WTC11 (cell line): ENCODE results near the gene ERICH3. TPM values are rescaled to one million over a fixed set of nuclear protein-coding genes. Genes with fewer than 3 reads are reported as not detected.

Source experiments
- ATAC-seq: fragments of 200-7000 bp; cut with Tn5 transposase; 2 replicates; pipeline ENCODE4 v1.10.0; 2021; ENCODE audit warnings: mild to moderate bottlenecking, moderate library complexity
- CTCF ChIA-PET: fragments of 300-600 bp; sonication (Branson Sonifier 250); formaldehyde crosslinking; loops from one replicate; lab custom pipeline; 2021; ENCODE audit warnings: antibody characterized with exemption; lab: Charles Lee
- POLR2A ChIA-PET: fragments of 350-600 bp; sonication (Branson Sonifier 250); formaldehyde crosslinking; loops from one replicate; lab custom pipeline; 2021; ENCODE audit warnings: antibody characterized with exemption; lab: Charles Lee
- DNase-seq: peaks from one replicate; pipeline ENCODE4 v3.0.0; 2021; ENCODE audit warnings: low spot score
- H3K27ac Mint-ChIP-seq: 2 replicates; pipeline ENCODE4 v1.8.0; 2021; ENCODE audit warnings: mixed read lengths
- H3K27me3 Mint-ChIP-seq: 2 replicates; pipeline ENCODE4 v1.8.0; 2021; ENCODE audit warnings: low read depth, mild to moderate bottlenecking, moderate library complexity, mixed read lengths
- H3K36me3 Mint-ChIP-seq: 2 replicates; pipeline ENCODE4 v1.8.0; 2021; ENCODE audit warnings: mixed read lengths
- H3K4me1 Mint-ChIP-seq: 2 replicates; pipeline ENCODE4 v1.8.0; 2022; ENCODE audit warnings: mixed read lengths
- H3K4me3 Mint-ChIP-seq: 2 replicates; pipeline ENCODE4 v1.8.0; 2021; ENCODE audit warnings: mild to moderate bottlenecking, moderate library complexity, mixed read lengths
- H3K9me3 Mint-ChIP-seq: 2 replicates; pipeline ENCODE4 v1.8.0; 2021; ENCODE audit warnings: mixed read lengths
- CREM ChIP-seq: sonication (generic); formaldehyde crosslinking; IDR thresholded peaks from 2 replicates; pipeline ENCODE4 v1.8.1; 2022; ENCODE audit warnings: mild to moderate bottlenecking, missing genetic modification reagents, moderate library complexity
- E2F1 ChIP-seq: sonication (generic); formaldehyde crosslinking; IDR thresholded peaks from 2 replicates; pipeline ENCODE4 v1.8.0; 2022; ENCODE audit warnings: mild to moderate bottlenecking, missing genetic modification reagents
- FOXJ3 ChIP-seq: sonication (generic); formaldehyde crosslinking; IDR thresholded peaks from 2 replicates; pipeline ENCODE4 v1.9.0; 2021; ENCODE audit warnings: missing genetic modification reagents, mild to moderate bottlenecking, borderline replicate concordance
- FOXP1 ChIP-seq: sonication (generic); formaldehyde crosslinking; IDR thresholded peaks from 2 replicates; pipeline ENCODE4 v1.8.0; 2022; ENCODE audit warnings: missing genetic modification reagents, mild to moderate bottlenecking, moderate library complexity, borderline replicate concordance
- MXD4 ChIP-seq: fragments of 250-450 bp; sonication (Bioruptor Pico); IDR thresholded peaks from 2 replicates; pipeline ENCODE4 v1.8.0; 2021; ENCODE audit warnings: mild to moderate bottlenecking, moderate library complexity, borderline replicate concordance
- NR1H2 ChIP-seq: sonication (generic); formaldehyde crosslinking; IDR thresholded peaks from 2 replicates; pipeline ENCODE4 v1.9.0; 2021; ENCODE audit warnings: mild to moderate bottlenecking, moderate library complexity, missing genetic modification reagents
- OVOL2 ChIP-seq: fragments of 250-450 bp; sonication (Bioruptor Pico); IDR thresholded peaks from 2 replicates; pipeline ENCODE4 v1.9.0; 2021; ENCODE audit warnings: mild to moderate bottlenecking, borderline replicate concordance
- SMAD3 ChIP-seq: sonication (generic); formaldehyde crosslinking; IDR thresholded peaks from 2 replicates; pipeline ENCODE4 v1.8.0; 2022; ENCODE audit warnings: missing genetic modification reagents, mild to moderate bottlenecking, borderline replicate concordance
- SMAD4 ChIP-seq: sonication (generic); formaldehyde crosslinking; IDR thresholded peaks from 2 replicates; pipeline ENCODE4 v1.8.0; 2022; ENCODE audit warnings: mild to moderate bottlenecking, missing genetic modification reagents
- USF1 ChIP-seq: sonication (generic); formaldehyde crosslinking; IDR thresholded peaks from 2 replicates; pipeline ENCODE4 v1.8.0; 2022; ENCODE audit warnings: mild to moderate bottlenecking, missing genetic modification reagents
- ZNF232 ChIP-seq: sonication (generic); formaldehyde crosslinking; IDR thresholded peaks from 2 replicates; pipeline ENCODE4 v1.8.0; 2022; ENCODE audit warnings: mild to moderate bottlenecking, missing genetic modification reagents
- ZNF396 ChIP-seq: fragments of 250-450 bp; sonication (Bioruptor Pico); IDR thresholded peaks from 2 replicates; pipeline ENCODE4 v1.8.0; 2021; ENCODE audit warnings: mild to moderate bottlenecking, moderate library complexity, borderline replicate concordance
- ZNF423 ChIP-seq: fragments of 250-450 bp; sonication (Bioruptor Pico); IDR thresholded peaks from 2 replicates; pipeline ENCODE4 v2.1.2; 2022; ENCODE audit warnings: mild to moderate bottlenecking, moderate library complexity
- total RNA-seq: library from RNA; stranded (reverse); gene quantifications from 3 replicates; pipeline ENCODE4 v1.2.3, GENCODE V29; 2021
- TF ChIP-seq, protein P1 (sequence below): sonication (generic); formaldehyde crosslinking; IDR thresholded peaks from 2 replicates; pipeline ENCODE4 v1.8.1; 2022; ENCODE audit warnings: mild to moderate bottlenecking, missing genetic modification reagents, moderate library complexity, borderline replicate concordance
- TF ChIP-seq, protein P2 (sequence below): sonication (generic); formaldehyde crosslinking; IDR thresholded peaks from 2 replicates; pipeline ENCODE4 v1.8.1; 2023; ENCODE audit warnings: mild to moderate bottlenecking, missing genetic modification reagents
- TF ChIP-seq, protein P3 (sequence below): sonication (generic); formaldehyde crosslinking; IDR thresholded peaks from 2 replicates; pipeline ENCODE4 v1.8.1; 2022; ENCODE audit warnings: mild to moderate bottlenecking, moderate library complexity, missing genetic modification reagents
- TF ChIP-seq, protein P4 (sequence below): sonication (generic); formaldehyde crosslinking; IDR thresholded peaks from 2 replicates; pipeline ENCODE4 v1.8.1; 2022; ENCODE audit warnings: missing genetic modification reagents, borderline replicate concordance
- TF ChIP-seq, protein P5 (sequence below): sonication (generic); formaldehyde crosslinking; IDR thresholded peaks from 2 replicates; pipeline ENCODE4 v1.8.1; 2023; ENCODE audit warnings: mild to moderate bottlenecking, missing genetic modification reagents, moderate library complexity
- TF ChIP-seq, protein P6 (sequence below): sonication (generic); formaldehyde crosslinking; conservative IDR thresholded peaks from 2 replicates; pipeline ENCODE4 v1.8.1; 2022; ENCODE audit warnings: mild to moderate bottlenecking, missing genetic modification reagents
- TF ChIP-seq, protein P7 (sequence below): fragments of 250-450 bp; sonication (Bioruptor Pico); IDR thresholded peaks from 2 replicates; pipeline ENCODE4 v1.9.0; 2021; ENCODE audit warnings: moderate library complexity, mild to moderate bottlenecking, inconsistent platforms, borderline replicate concordance

The ERICH3 gene
- total RNA-seq, 1 experiment from 2014 or later = 0.07 TPM

DNA sequence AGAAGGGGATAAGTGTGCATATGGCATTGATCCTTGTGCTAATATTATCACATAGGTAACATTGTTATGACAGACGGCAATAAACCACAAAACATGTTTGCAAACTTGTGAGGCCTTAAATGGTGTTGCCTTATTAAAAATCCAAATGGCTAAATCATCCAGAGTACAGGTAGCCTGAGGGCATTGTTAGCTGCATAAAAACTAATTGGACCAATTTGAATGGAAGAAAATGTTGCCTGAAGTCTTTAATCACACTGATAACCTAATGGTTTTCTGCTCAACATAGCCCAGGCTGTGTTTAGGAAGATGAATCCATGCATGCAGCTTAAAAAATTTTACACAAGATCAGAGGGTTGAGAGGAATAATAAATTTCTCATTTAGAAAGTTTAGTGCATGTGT is 141.8 kb downstream of the ERICH3 start:
- no peak for DNase-seq
- no peak for ATAC-seq
- Mint-ChIP-seq H3K27me3 (no peaks in the 10 kb centered on the region), H3K36me3 (no peaks in the 10 kb centered on the region), H3K27ac (no peak overlapping the region; the same call in 1 of the 2 replicates), H3K4me3 (no peak overlapping the region), H3K9me3 (no peaks in the 10 kb centered on the region), H3K4me1 (peaks cover 10% of the 10 kb centered on the region)
- POLR2A ChIA-PET = no interaction called here
- TF ChIP-seq ZNF423 (no peak), FOXP1 (no peak), E2F1 (CRISPR knock-in tag) (no peak)
- TF ChIP-seq, protein P1, sequence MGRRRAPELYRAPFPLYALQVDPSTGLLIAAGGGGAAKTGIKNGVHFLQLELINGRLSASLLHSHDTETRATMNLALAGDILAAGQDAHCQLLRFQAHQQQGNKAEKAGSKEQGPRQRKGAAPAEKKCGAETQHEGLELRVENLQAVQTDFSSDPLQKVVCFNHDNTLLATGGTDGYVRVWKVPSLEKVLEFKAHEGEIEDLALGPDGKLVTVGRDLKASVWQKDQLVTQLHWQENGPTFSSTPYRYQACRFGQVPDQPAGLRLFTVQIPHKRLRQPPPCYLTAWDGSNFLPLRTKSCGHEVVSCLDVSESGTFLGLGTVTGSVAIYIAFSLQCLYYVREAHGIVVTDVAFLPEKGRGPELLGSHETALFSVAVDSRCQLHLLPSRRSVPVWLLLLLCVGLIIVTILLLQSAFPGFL (CRISPR knock-in tag) = no peak
- TF ChIP-seq, protein P2, sequence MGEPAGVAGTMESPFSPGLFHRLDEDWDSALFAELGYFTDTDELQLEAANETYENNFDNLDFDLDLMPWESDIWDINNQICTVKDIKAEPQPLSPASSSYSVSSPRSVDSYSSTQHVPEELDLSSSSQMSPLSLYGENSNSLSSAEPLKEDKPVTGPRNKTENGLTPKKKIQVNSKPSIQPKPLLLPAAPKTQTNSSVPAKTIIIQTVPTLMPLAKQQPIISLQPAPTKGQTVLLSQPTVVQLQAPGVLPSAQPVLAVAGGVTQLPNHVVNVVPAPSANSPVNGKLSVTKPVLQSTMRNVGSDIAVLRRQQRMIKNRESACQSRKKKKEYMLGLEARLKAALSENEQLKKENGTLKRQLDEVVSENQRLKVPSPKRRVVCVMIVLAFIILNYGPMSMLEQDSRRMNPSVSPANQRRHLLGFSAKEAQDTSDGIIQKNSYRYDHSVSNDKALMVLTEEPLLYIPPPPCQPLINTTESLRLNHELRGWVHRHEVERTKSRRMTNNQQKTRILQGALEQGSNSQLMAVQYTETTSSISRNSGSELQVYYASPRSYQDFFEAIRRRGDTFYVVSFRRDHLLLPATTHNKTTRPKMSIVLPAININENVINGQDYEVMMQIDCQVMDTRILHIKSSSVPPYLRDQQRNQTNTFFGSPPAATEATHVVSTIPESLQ (CRISPR knock-in tag) = no peak
- CTCF ChIA-PET = no interaction called here

GRCh38 chr1:74530892-74531291 is 142.7 kb downstream of the ERICH3 start:
- Mint-ChIP-seq H3K4me3 (no peak overlapping the region), H3K27me3 (no peaks in the 10 kb centered on the region), H3K27ac (no peak overlapping the region), H3K9me3 (no peaks in the 10 kb centered on the region), H3K4me1 (peaks cover 11% of the 10 kb centered on the region), H3K36me3 (no peaks in the 10 kb centered on the region)
- TF ChIP-seq ZNF232 (CRISPR knock-in tag) (no peak), USF1 (CRISPR knock-in tag) (no peak), CREM (CRISPR knock-in tag) (no peak), FOXJ3 (no peak), ZNF396 (CRISPR knock-in tag) (no peak), E2F1 (CRISPR knock-in tag) (no peak), SMAD4 (CRISPR knock-in tag) (no peak), OVOL2 (CRISPR knock-in tag) (no peak), MXD4 (CRISPR knock-in tag) (no peak), SMAD3 (CRISPR knock-in tag) (no peak), NR1H2 (no peak)
- TF ChIP-seq, protein P3, sequence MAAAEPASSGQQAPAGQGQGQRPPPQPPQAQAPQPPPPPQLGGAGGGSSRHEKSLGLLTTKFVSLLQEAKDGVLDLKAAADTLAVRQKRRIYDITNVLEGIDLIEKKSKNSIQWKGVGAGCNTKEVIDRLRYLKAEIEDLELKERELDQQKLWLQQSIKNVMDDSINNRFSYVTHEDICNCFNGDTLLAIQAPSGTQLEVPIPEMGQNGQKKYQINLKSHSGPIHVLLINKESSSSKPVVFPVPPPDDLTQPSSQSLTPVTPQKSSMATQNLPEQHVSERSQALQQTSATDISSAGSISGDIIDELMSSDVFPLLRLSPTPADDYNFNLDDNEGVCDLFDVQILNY = no peak
- TF ChIP-seq, protein P4, sequence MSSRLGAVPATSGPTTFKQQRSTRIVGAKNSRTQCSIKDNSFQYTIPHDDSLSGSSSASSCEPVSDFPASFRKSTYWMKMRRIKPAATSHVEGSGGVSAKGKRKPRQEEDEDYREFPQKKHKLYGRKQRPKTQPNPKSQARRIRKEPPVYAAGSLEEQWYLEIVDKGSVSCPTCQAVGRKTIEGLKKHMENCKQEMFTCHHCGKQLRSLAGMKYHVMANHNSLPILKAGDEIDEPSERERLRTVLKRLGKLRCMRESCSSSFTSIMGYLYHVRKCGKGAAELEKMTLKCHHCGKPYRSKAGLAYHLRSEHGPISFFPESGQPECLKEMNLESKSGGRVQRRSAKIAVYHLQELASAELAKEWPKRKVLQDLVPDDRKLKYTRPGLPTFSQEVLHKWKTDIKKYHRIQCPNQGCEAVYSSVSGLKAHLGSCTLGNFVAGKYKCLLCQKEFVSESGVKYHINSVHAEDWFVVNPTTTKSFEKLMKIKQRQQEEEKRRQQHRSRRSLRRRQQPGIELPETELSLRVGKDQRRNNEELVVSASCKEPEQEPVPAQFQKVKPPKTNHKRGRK (CRISPR knock-in tag) = no peak
- TF ChIP-seq, protein P5, sequence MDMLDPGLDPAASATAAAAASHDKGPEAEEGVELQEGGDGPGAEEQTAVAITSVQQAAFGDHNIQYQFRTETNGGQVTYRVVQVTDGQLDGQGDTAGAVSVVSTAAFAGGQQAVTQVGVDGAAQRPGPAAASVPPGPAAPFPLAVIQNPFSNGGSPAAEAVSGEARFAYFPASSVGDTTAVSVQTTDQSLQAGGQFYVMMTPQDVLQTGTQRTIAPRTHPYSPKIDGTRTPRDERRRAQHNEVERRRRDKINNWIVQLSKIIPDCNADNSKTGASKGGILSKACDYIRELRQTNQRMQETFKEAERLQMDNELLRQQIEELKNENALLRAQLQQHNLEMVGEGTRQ = no peak
- TF ChIP-seq, protein P6, sequence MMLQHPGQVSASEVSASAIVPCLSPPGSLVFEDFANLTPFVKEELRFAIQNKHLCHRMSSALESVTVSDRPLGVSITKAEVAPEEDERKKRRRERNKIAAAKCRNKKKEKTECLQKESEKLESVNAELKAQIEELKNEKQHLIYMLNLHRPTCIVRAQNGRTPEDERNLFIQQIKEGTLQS (CRISPR knock-in tag) = no peak
- TF ChIP-seq, protein P7, sequence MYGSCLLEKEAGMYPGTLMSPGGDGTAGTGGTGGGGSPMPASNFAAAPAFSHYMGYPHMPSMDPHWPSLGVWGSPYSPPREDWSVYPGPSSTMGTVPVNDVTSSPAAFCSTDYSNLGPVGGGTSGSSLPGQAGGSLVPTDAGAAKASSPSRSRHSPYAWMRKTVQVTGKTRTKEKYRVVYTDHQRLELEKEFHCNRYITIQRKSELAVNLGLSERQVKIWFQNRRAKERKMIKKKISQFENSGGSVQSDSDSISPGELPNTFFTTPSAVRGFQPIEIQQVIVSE (CRISPR knock-in tag) = no peak
- ATAC-seq = no peak
- POLR2A ChIA-PET = no interaction called here
- DNase-seq = no peak
- CTCF ChIA-PET = no interaction called here
